Measurements from ENCODE around the gene OR8B8.

OR8B8 gene

DNA sequence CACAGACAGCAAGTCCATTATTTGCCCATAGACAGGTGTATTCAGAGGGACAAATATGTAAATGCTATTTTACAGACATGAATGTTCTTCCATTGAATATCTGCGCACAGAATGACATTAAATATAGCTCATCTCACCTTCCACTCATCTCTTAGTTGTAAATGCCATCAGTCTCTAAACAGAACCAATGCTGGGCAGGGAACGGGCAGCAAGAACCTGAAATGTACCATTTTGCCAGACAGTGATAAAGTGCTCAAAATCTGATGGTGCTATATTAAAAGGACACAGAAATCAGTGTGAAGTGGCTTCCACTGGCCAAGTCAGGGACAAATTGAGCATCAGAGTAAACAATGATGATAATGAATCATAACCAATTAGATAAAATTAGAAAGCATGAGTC lies 10.8 kb downstream of the OR8B8 start:
- DNase-seq (ENCODE audit: extremely low spot score): no peak
- TF ChIP-seq, protein P1, sequence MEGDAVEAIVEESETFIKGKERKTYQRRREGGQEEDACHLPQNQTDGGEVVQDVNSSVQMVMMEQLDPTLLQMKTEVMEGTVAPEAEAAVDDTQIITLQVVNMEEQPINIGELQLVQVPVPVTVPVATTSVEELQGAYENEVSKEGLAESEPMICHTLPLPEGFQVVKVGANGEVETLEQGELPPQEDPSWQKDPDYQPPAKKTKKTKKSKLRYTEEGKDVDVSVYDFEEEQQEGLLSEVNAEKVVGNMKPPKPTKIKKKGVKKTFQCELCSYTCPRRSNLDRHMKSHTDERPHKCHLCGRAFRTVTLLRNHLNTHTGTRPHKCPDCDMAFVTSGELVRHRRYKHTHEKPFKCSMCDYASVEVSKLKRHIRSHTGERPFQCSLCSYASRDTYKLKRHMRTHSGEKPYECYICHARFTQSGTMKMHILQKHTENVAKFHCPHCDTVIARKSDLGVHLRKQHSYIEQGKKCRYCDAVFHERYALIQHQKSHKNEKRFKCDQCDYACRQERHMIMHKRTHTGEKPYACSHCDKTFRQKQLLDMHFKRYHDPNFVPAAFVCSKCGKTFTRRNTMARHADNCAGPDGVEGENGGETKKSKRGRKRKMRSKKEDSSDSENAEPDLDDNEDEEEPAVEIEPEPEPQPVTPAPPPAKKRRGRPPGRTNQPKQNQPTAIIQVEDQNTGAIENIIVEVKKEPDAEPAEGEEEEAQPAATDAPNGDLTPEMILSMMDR (IDR thresholded peaks at IDR 0.05; ENCODE audit: control extremely low read depth, extremely low read depth, low read depth, missing control alignments): no peak
- CTCF ChIA-PET: interaction anchor here (1.1 kb wide), 1 partner anchor 19 kb away, joined by 3 read pairs; no protein-coding TSS in a partner anchor
- POLR2A ChIA-PET: no interaction called here

DNA sequence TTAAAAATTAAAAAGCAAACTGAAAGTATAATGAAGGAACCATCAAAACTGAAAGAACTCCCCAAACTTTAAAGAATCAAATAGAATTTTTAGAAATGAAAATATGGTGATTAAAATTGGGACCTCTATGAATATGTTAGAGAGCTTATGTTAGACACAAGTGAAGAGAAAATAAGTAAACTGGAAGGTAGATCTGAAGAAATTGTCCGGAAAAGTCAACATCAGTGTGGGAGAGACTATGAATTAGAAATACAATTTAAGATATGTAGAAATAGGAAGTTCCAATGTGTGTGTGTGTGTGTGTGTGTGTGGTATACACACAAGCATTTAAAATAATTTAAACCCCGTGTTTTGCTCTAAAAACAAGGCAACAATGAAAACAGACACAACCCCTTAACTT lies 15.9 kb downstream of the OR8B8 start:
- ChIA-PET CTCF (interaction anchor here (1.0 to 2.1 kb wide), 3 partner anchors 13 to 28 kb away, joined by 3 to 10 read pairs (median 3); no protein-coding TSS in a partner anchor), POLR2A (no interaction called here)
- TF ChIP-seq, protein P1 (IDR thresholded peaks at IDR 0.05; ENCODE audit: control extremely low read depth, extremely low read depth, low read depth, missing control alignments): no peak
- DNase-seq (ENCODE audit: extremely low spot score): no peak

DNA sequence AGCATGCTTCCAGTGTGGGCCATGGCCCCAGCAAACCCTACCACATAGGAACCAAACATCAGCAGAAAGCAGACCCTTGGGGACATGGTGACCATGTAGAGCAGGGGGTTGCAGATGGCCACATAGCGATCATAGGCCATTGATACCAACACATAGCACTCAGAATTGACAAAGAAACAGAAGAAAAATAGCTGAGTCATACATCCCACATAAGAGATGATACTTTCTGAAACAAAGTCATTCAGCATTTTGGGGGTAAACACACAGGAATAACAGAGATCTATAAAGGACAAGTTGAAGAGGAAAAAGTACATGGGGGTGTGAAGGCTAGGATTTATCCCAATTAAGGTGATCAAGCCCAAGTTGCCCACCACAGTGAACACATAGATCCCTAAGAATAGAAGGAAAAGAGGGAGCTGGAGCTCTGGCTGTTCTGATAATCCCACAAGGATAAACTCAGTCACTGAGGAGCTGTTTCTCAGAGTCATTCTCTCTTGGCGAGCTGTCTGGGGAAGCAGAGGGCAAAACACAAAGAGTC lies 21.0 kb downstream of the OR8B8 start, which contains the start of gene OR8B4:
Gene OR8B4 (minus strand): TSS at position 488 of the 538 bp plus-strand sequence. CDS start 0 bp downstream, at position 488.
- ChIA-PET POLR2A (no interaction called here), CTCF (interaction anchor here (1.1 kb wide), 1 partner anchor 22 kb away, joined by 3 read pairs; no protein-coding TSS in a partner anchor)
- DNase-seq (ENCODE audit: extremely low spot score): no peak
- TF ChIP-seq, protein P1 (IDR thresholded peaks at IDR 0.05; ENCODE audit: control extremely low read depth, extremely low read depth, low read depth, missing control alignments): no peak

DNA sequence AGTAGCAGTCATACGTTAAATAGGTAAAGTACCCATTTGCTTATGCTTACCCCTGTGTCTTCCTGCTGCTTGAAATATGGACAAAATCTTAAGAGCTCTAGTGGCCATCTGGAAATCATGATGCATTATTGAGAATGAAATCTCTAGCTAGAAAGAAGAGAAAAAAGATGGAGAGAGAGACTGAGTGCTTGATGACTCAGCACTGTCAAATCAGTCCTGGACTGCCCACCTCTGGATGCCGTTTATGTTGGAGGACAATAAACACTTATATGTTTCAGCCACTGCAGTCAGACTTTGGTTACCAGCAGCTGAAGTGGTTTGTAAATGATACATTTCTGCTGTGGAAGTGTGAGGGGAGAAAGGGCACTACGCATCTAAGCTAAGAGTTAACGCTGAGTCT lies 24.5 kb downstream of the OR8B8 start:
- ChIA-PET POLR2A (no interaction called here), CTCF (interaction anchor here (1.9 to 2.0 kb wide), 2 partner anchors 10 to 46 kb away, joined by 3 to 7 read pairs; no protein-coding TSS in a partner anchor)
- no peak for DNase-seq (ENCODE audit: extremely low spot score)
- TF ChIP-seq, protein P1 (IDR thresholded peaks at IDR 0.05; ENCODE audit: control extremely low read depth, extremely low read depth, low read depth, missing control alignments): no peak

DNA sequence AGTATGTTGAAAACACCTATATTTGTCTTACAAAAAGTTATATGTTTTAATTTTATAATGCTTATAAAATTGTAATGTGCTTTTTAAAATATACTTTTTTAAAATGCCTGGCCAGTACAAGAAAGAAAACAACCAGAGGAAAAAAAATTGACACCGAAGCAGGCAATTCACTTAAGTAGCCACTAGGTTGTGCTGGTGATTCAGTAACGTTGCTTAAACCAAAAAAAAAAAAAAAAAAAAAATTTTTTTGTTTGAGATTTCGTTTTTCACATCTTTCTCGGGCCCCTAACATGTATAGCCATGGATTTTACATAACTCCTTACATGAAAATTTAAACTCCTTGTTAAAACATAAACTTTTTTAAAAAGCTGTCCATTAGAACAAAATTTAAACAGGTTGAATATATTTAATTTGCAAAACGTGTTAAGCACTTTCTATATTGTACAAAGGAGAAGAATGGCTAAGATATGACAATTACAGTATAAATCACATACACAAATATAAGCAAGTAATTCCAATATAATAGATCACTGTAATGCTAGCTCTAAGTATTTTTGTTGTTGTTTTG lies 30.1 kb downstream of the OR8B8 start:
- peak; percentile 25 for DNase-seq (ENCODE audit: extremely low spot score)
- TF ChIP-seq, protein P1 (IDR thresholded peaks at IDR 0.05; ENCODE audit: control extremely low read depth, extremely low read depth, low read depth, missing control alignments): peak; percentile 36
- CTCF ChIA-PET: interaction anchor here (0.7 to 3.2 kb wide), 9 partner anchors 11 to 333 kb away, joined by 3 to 14 read pairs (median 3); no protein-coding TSS in a partner anchor
- POLR2A ChIA-PET: no interaction called here

DNA sequence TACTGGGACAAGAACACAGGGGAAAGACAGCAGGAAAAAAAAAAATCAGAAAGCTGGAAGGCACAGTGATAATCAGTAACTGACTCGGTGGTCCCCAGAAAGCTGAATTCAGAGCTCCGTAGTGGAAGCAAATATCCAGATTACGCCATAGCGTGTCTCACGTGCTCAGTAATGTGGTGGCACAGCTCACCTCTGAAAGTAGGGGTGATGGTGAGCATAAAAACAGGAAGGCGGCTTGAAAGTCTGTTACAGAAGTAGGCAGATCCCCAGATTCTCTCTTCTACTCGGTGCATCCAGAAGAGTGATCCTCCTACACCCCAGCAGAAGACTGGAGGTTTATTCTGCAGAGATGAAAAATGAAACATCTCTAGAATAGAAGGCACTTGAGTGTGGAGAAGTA lies 35.6 kb downstream of the OR8B8 start:
- POLR2A ChIA-PET: no interaction called here
- TF ChIP-seq, protein P1 (IDR thresholded peaks at IDR 0.05; ENCODE audit: control extremely low read depth, extremely low read depth, low read depth, missing control alignments): no peak
- CTCF ChIA-PET: no interaction called here
- no peak for DNase-seq (ENCODE audit: extremely low spot score)

Measured in GM10248 (cell line).